H1 (cell line): ENCODE data around the gene PLA2G4A.

ENCODE experiments used
- CEBPB ChIP-seq: IDR thresholded peaks from 2 replicates; pipeline ENCODE4 v1.6.1; 2012; ENCODE audit warnings: low read depth, low read length
- HDAC6 ChIP-seq: IDR thresholded peaks from one replicate; pipeline ENCODE4 v1.7.1; 2012; ENCODE audit warnings: low read depth, mild to moderate bottlenecking, inconsistent platforms, low read length, moderate library complexity
- POLR2AphosphoS5 ChIP-seq: IDR thresholded peaks from 2 replicates; pipeline ENCODE4 v1.6.1; 2011; ENCODE audit warnings: low read depth, low read length
- SAP30 ChIP-seq: fragments of 300-600 bp; sonication (generic); IDR thresholded peaks from 2 replicates; pipeline ENCODE4 v1.7.1; 2012; ENCODE audit warnings: low read length, moderate library complexity, mild to moderate bottlenecking, inconsistent platforms; ENCODE audit not compliant: insufficient read depth, insufficient replicate concordance
- TAF1 ChIP-seq: IDR thresholded peaks from 2 replicates; pipeline ENCODE4 v1.6.1; 2011; ENCODE audit warnings: mild to moderate bottlenecking, low read depth, low read length
- YY1 ChIP-seq: IDR thresholded peaks from 2 replicates; pipeline ENCODE4 v1.6.1; 2011; ENCODE audit warnings: low read depth, mild to moderate bottlenecking, low read length
- TF ChIP-seq, protein P1 (sequence below): IDR thresholded peaks from 2 replicates; pipeline ENCODE4 v1.6.1; 2011; ENCODE audit warnings: low read depth, mild to moderate bottlenecking, low read length; ENCODE audit not compliant: insufficient read depth
- TF ChIP-seq, protein P2 (sequence below), 3 experiments: IDR thresholded peaks; 1 replicate in 2 of 3; 2 replicates in 1 of 3; pipeline versions ENCODE4 v1.5.1 to v1.6.1; 2011; ENCODE audit warnings: low read length in 3 of 3, mild to moderate bottlenecking in 3 of 3, inconsistent platforms in 2 of 3, low read depth in 1 of 3, moderate library complexity in 1 of 3; ENCODE audit not compliant: insufficient read depth in 1 of 3; ENCODE audit errors: control extremely low read depth in 1 of 3

DNA sequence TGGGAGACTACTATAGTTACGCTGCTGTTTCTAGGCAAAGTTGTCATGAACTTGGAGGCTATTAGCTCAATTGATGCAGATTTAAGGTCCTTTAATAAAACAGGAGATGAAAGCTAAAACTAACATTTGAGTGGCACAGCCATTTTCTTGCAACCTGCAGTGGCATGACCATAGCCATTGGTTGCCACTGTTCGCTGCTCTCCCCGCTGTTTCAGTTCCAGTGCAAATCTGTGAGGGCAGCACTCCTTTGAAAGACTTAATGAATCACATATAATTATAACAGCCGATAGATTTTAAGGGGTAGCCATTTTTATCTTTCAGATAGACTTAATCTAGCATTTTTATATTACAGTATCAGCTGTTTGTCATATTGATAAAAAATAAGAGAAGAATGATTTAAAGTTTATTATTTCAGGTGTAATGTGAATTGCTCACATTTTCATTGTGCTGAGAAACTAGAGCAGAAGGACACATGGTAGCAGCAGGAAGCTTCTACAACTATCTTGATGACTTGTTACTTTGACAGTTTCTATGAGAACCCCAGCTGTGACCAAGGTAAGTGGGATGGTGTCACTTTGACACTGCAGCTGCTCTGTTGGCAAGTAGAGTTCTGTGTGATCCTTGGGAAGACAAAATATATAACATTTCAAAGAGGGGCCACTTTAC lies 203.7 kb downstream of the PLA2G4A start:
- TF ChIP-seq POLR2AphosphoS5 (no peak), TAF1 (no peak), HDAC6 (no peak), SAP30 (no peak), CEBPB (no peak), YY1 (no peak)
- TF ChIP-seq, protein P1, sequence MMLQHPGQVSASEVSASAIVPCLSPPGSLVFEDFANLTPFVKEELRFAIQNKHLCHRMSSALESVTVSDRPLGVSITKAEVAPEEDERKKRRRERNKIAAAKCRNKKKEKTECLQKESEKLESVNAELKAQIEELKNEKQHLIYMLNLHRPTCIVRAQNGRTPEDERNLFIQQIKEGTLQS: no peak
- TF ChIP-seq, protein P2, sequence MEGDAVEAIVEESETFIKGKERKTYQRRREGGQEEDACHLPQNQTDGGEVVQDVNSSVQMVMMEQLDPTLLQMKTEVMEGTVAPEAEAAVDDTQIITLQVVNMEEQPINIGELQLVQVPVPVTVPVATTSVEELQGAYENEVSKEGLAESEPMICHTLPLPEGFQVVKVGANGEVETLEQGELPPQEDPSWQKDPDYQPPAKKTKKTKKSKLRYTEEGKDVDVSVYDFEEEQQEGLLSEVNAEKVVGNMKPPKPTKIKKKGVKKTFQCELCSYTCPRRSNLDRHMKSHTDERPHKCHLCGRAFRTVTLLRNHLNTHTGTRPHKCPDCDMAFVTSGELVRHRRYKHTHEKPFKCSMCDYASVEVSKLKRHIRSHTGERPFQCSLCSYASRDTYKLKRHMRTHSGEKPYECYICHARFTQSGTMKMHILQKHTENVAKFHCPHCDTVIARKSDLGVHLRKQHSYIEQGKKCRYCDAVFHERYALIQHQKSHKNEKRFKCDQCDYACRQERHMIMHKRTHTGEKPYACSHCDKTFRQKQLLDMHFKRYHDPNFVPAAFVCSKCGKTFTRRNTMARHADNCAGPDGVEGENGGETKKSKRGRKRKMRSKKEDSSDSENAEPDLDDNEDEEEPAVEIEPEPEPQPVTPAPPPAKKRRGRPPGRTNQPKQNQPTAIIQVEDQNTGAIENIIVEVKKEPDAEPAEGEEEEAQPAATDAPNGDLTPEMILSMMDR (IDR thresholded peaks at IDR 0.05; ENCODE audit: control extremely low read depth in 1 of 3, insufficient read depth in 1 of 3, low read depth in 1 of 3, low read length in 3 of 3): no peak
